SK-N-SH treated with all-trans-retinoic acid at 6 μM for 48 hours (cell line): ENCODE measurements around the gene TCF3.

Source experiments
- ATAC-seq: fragments of 200-7000 bp; cut with Tn5 transposase; 3 replicates; pipeline ENCODE4 v1.9.1; 2020; ENCODE audit warnings: mild to moderate bottlenecking, moderate library complexity
- ARNTL ChIP-seq: fragments of 450-650 bp; formaldehyde crosslinking; IDR thresholded peaks from 2 replicates; pipeline ENCODE4 v1.5.0; 2020; ENCODE audit warnings: low read depth, mild to moderate bottlenecking, moderate library complexity, borderline replicate concordance
- CSDC2 ChIP-seq: fragments of 250-450 bp; sonication (Bioruptor Pico); IDR thresholded peaks from 2 replicates; pipeline ENCODE4 v1.5.0; 2020; ENCODE audit warnings: mild to moderate bottlenecking, moderate library complexity
- ESRRG ChIP-seq: fragments of 250-450 bp; sonication (Bioruptor Pico); IDR thresholded peaks from 2 replicates; pipeline ENCODE4 v1.6.1; 2021; ENCODE audit warnings: mild to moderate bottlenecking
- GLIS3 ChIP-seq: fragments of 250-450 bp; sonication (Bioruptor Pico); IDR thresholded peaks from 2 replicates; pipeline ENCODE4 v1.5.0; 2020; ENCODE audit warnings: mild to moderate bottlenecking, moderate library complexity
- ISL1 ChIP-seq: fragments of 250-450 bp; sonication (Bioruptor Pico); IDR thresholded peaks from 2 replicates; pipeline ENCODE4 v2.1.2; 2022; ENCODE audit warnings: mild to moderate bottlenecking, moderate library complexity
- OSR1 ChIP-seq: fragments of 250-450 bp; sonication (Bioruptor Pico); IDR thresholded peaks from 2 replicates; pipeline ENCODE4 v1.8.0; 2022; ENCODE audit warnings: moderate library complexity, mild to moderate bottlenecking, inconsistent platforms
- PPARA ChIP-seq: fragments of 250-450 bp; sonication (Bioruptor Pico); IDR thresholded peaks from 2 replicates; pipeline ENCODE4 v1.5.0; 2020; ENCODE audit warnings: mild to moderate bottlenecking, borderline replicate concordance
- RARB ChIP-seq: fragments of 250-450 bp; sonication (Bioruptor Pico); IDR thresholded peaks from 2 replicates; pipeline ENCODE4 v1.8.0; 2021; ENCODE audit warnings: mild to moderate bottlenecking, moderate library complexity
- TCF4 ChIP-seq: fragments of 250-450 bp; sonication (Bioruptor Pico); IDR thresholded peaks from 2 replicates; pipeline ENCODE4 v1.8.0; 2021; ENCODE audit warnings: mild to moderate bottlenecking, moderate library complexity, borderline replicate concordance
- TOX ChIP-seq: fragments of 250-450 bp; sonication (Bioruptor Pico); IDR thresholded peaks from 2 replicates; pipeline ENCODE4 v1.8.0; 2021; ENCODE audit warnings: mild to moderate bottlenecking, moderate library complexity, borderline replicate concordance
- ZC3H10 ChIP-seq: fragments of 250-450 bp; sonication (Bioruptor Pico); IDR thresholded peaks from 2 replicates; pipeline ENCODE4 v1.5.1; 2021; ENCODE audit warnings: mild to moderate bottlenecking, moderate library complexity
- ZFP3 ChIP-seq: fragments of 250-450 bp; sonication (Bioruptor Pico); IDR thresholded peaks from 2 replicates; pipeline ENCODE4 v1.5.0; 2020; ENCODE audit warnings: mild to moderate bottlenecking, moderate library complexity
- ZFP30 ChIP-seq: fragments of 450-650 bp; formaldehyde crosslinking; IDR thresholded peaks from 2 replicates; pipeline ENCODE4 v1.5.0; 2022; ENCODE audit warnings: mild to moderate bottlenecking, moderate library complexity
- ZNF565 ChIP-seq: fragments of 450-650 bp; formaldehyde crosslinking; conservative IDR thresholded peaks from 2 replicates; pipeline ENCODE4 v1.5.0; 2020; ENCODE audit warnings: low read depth, mild to moderate bottlenecking, moderate library complexity
- ZNF8 ChIP-seq: fragments of 450-650 bp; formaldehyde crosslinking; IDR thresholded peaks from 2 replicates; pipeline ENCODE4 v1.5.0; 2020; ENCODE audit warnings: mild to moderate bottlenecking, moderate library complexity
- TF ChIP-seq, protein P1 (sequence below): fragments of 250-450 bp; sonication (Bioruptor Pico); IDR thresholded peaks from 2 replicates; pipeline ENCODE4 v1.5.1; 2020; ENCODE audit warnings: low read depth, mild to moderate bottlenecking, moderate library complexity
- TF ChIP-seq, protein P2 (sequence below): fragments of 250-450 bp; sonication (Bioruptor Pico); IDR thresholded peaks from 2 replicates; pipeline ENCODE4 v1.8.0; 2020; ENCODE audit warnings: mild to moderate bottlenecking, moderate library complexity, borderline replicate concordance
- TF ChIP-seq, protein P3 (sequence below): fragments of 250-450 bp; sonication (Bioruptor Pico); IDR thresholded peaks from 2 replicates; pipeline ENCODE4 v1.5.1; 2021; ENCODE audit warnings: mild to moderate bottlenecking, moderate library complexity
- TF ChIP-seq, protein P4 (sequence below): fragments of 250-450 bp; sonication (Bioruptor Pico); IDR thresholded peaks from 2 replicates; pipeline ENCODE4 v1.8.0; 2021; ENCODE audit warnings: low read depth, mild to moderate bottlenecking, moderate library complexity, borderline replicate concordance

The TCF3 gene

DNA sequence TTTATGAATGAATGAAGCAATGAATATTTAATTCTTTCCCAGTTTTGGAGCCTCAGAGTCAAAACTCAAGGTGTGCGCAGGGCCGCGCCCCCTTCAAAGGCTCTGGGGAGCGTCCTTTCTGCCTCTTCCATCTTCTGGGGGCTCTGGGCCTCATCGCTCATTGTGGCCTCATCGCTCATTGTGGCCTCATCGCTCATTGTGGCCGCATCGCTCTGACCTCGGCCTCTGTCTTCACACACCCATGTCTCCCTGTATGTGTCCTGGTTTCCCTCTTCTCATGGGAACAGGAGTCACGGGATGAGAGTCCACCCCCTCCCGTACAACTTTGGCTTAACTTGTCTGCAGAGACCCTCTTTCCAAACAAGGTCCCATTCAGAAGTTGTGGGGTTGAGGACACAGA lies 81.1 kb downstream of the TCF3 start:
- TF ChIP-seq OSR1 (CRISPR knock-in tag): no peak
- ATAC-seq: no peak

DNA sequence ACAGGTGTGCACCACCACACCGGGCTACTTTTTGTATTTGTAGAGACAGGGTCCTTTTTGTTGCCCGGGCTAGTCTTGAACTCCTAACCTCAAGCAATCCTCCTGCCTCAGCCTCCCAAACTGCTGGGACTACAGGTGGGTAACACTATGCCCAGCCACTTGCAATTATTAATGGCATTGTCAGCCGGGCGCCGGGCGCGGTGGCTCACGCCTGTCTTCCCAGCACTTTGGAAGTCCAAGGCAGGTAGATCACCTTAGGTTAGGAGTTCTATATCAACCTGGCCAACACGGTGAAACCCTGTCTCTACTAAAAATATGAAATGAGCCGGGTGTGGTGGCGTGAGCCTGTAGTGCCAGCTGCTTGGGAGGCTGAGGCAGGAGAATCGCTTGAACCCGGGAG lies 81.6 kb downstream of the TCF3 start:
- TF ChIP-seq, protein P1, sequence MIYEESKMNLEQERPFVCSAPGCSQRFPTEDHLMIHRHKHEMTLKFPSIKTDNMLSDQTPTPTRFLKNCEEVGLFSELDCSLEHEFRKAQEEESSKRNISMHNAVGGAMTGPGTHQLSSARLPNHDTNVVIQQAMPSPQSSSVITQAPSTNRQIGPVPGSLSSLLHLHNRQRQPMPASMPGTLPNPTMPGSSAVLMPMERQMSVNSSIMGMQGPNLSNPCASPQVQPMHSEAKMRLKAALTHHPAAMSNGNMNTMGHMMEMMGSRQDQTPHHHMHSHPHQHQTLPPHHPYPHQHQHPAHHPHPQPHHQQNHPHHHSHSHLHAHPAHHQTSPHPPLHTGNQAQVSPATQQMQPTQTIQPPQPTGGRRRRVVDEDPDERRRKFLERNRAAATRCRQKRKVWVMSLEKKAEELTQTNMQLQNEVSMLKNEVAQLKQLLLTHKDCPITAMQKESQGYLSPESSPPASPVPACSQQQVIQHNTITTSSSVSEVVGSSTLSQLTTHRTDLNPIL (CRISPR knock-in tag): no peak
- TF ChIP-seq GLIS3 (no peak), TCF4 (CRISPR knock-in tag) (no peak), ZC3H10 (CRISPR knock-in tag) (no peak), OSR1 (CRISPR knock-in tag) (no peak), ZNF8 (CRISPR knock-in tag) (no peak), ZNF565 (no peak), CSDC2 (CRISPR knock-in tag) (no peak), RARB (no peak), ESRRG (no peak), PPARA (no peak)
- TF ChIP-seq, protein P2, sequence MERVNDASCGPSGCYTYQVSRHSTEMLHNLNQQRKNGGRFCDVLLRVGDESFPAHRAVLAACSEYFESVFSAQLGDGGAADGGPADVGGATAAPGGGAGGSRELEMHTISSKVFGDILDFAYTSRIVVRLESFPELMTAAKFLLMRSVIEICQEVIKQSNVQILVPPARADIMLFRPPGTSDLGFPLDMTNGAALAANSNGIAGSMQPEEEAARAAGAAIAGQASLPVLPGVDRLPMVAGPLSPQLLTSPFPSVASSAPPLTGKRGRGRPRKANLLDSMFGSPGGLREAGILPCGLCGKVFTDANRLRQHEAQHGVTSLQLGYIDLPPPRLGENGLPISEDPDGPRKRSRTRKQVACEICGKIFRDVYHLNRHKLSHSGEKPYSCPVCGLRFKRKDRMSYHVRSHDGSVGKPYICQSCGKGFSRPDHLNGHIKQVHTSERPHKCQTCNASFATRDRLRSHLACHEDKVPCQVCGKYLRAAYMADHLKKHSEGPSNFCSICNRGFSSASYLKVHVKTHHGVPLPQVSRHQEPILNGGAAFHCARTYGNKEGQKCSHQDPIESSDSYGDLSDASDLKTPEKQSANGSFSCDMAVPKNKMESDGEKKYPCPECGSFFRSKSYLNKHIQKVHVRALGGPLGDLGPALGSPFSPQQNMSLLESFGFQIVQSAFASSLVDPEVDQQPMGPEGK (CRISPR knock-in tag): no peak
- TF ChIP-seq, all 23 proteins: peak for 0
- ATAC-seq: no peak

DNA sequence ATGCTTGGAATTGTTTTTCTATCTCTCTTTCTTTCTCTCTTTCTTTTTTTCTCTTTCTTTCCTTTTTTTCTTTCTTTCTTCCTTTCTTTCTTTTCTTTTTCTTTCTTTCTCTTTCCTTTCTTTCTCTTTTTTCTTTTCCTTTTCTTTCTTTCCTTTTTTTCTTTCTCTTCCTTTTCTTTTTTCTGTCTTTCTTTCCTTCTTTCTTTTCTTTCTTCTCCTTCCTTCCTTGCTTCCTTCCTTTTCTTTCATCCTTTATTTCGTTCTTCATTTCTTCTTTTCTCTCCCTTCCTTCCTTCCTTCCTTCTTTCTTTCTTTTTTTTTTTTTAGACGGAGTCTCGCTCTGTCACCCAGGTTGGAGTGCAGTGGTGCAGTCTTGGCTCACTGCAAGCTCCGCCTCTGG lies 82.4 kb downstream of the TCF3 start:
- TF ChIP-seq, protein P2 (CRISPR knock-in tag): no peak
- TF ChIP-seq TCF4 (CRISPR knock-in tag): no peak
- TF ChIP-seq ZFP30 (CRISPR knock-in tag): no peak
- no peak for TF ChIP-seq ZFP3 (CRISPR knock-in tag)
- TF ChIP-seq, protein P3, sequence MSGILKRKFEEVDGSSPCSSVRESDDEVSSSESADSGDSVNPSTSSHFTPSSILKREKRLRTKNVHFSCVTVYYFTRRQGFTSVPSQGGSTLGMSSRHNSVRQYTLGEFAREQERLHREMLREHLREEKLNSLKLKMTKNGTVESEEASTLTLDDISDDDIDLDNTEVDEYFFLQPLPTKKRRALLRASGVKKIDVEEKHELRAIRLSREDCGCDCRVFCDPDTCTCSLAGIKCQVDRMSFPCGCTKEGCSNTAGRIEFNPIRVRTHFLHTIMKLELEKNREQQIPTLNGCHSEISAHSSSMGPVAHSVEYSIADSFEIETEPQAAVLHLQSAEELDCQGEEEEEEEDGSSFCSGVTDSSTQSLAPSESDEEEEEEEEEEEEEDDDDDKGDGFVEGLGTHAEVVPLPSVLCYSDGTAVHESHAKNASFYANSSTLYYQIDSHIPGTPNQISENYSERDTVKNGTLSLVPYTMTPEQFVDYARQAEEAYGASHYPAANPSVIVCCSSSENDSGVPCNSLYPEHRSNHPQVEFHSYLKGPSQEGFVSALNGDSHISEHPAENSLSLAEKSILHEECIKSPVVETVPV: no peak
- TF ChIP-seq ZNF8 (CRISPR knock-in tag): no peak
- TF ChIP-seq, protein P4, sequence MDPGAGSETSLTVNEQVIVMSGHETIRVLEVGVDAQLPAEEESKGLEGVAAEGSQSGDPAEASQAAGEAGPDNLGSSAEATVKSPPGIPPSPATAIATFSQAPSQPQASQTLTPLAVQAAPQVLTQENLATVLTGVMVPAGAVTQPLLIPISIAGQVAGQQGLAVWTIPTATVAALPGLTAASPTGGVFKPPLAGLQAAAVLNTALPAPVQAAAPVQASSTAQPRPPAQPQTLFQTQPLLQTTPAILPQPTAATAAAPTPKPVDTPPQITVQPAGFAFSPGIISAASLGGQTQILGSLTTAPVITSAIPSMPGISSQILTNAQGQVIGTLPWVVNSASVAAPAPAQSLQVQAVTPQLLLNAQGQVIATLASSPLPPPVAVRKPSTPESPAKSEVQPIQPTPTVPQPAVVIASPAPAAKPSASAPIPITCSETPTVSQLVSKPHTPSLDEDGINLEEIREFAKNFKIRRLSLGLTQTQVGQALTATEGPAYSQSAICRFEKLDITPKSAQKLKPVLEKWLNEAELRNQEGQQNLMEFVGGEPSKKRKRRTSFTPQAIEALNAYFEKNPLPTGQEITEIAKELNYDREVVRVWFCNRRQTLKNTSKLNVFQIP: no peak
- TF ChIP-seq RARB: no peak
- no peak for TF ChIP-seq ZC3H10 (CRISPR knock-in tag)
- no peak for TF ChIP-seq GLIS3
- TF ChIP-seq, protein P1 (CRISPR knock-in tag): no peak
- no peak for TF ChIP-seq ZNF565
- TF ChIP-seq ISL1 (CRISPR knock-in tag): no peak
- no peak for TF ChIP-seq PPARA
- no peak for TF ChIP-seq ESRRG
- TF ChIP-seq TOX (CRISPR knock-in tag): no peak
- no peak for TF ChIP-seq ARNTL (CRISPR knock-in tag)
- no peak for ATAC-seq
